CD1c-positive myeloid dendritic cell (primary cell): ENCODE data around the gene HOXB5.

Source experiments
- DNase-seq: peaks from one replicate; pipeline ENCODE4 v3.0.0-alpha.2; 2016; ENCODE audit errors: extremely low spot score

Gene HOXB5

DNA sequence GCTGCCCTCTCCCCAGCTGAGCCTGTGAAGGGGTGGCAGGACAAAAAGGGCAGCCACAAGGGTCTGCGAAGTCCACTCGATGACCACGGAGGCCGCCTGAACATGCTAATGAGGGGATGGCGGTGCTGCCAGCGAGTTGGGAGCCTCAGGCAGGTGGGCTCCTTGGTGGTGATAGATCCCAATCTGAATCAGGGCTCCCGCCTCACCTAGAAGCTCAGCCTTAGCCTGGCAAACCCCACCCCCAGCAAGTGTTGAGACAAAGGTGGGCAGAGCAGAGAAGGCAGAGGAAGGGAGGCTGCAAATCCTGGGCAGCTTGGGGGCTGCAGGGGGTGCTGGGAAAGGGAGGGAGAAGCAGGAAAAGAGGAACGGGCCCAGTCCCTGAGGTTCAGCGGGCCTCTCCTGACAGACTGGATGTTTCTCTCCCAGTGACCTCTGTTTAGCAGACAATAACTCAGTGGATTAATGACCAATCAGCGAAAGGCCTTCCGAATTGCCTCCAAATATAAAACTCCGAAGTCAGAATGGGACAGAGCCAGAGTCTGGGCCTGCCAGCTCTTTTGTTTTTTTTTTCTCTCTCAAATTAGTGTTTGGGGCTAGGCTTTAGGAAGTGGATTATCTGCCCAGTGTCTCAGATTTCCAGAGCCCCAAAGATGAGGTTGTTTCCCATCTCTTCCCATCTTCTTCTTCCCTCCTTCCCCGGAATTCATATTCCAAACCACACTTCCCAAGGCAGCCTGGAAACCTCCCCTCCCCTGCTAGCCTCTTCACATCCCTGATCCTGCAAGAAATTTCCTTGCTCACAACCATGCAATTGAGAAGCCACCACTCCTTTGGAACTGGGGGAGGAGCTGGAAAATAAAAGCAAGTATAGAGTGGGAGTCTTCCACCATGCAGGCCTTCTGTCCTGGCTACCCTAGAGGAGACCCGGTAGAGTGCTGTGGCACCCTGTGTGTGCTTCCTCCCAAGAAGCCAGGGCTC, 33.5 kb downstream of the HOXB5 start:
- DNase-seq: no peak

DNA sequence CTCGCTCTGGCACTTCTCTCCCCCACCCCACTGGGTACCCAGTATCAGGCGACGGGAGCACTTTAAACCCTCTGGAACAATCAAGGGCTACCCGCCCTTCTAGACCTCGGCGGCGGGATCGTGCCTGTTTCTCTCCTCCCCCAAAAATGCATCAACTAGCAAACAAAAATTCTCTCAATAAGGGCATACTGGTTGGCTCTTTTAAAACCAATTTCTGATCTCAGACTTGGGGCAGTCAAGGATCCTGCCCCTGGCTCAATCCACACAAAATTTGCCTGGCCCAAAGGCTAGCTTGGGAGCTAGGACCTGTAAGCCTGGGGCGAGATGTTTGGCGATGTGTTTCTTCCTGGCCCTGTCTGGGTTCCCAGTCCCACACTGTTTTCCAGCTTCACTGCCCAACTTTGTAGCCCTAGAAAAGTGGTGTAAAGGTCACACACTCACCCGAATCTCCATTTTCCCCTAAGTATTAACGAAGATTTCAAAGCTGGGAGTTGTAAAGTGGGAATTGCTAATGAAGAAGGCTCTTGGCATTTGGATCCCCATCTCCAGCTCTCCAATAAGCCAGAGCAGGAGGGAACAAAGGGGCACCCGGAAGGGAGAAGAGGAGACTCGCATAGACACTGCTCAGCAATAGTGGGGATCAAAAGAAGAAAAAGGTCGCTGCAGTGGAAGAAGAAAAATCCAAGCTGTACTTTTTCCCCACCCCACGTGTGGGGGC, 34.3 kb downstream of the HOXB5 start:
- DNase-seq: no peak

DNA sequence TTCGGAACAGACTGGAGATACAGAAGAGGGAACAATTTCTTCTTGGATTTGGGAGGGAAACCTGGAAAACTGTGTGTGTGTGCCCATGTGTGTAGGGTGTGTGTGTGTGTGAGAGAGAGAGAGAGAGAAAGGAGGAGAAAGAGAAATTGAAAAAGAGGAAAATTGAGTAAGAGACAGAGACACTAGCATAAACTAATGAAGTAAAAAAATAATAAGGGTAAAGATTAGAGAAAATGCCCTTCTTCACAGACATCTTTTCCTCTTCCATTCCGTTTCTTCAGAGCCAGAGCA, 34.8 kb downstream of the HOXB5 start:
- no peak for DNase-seq

DNA sequence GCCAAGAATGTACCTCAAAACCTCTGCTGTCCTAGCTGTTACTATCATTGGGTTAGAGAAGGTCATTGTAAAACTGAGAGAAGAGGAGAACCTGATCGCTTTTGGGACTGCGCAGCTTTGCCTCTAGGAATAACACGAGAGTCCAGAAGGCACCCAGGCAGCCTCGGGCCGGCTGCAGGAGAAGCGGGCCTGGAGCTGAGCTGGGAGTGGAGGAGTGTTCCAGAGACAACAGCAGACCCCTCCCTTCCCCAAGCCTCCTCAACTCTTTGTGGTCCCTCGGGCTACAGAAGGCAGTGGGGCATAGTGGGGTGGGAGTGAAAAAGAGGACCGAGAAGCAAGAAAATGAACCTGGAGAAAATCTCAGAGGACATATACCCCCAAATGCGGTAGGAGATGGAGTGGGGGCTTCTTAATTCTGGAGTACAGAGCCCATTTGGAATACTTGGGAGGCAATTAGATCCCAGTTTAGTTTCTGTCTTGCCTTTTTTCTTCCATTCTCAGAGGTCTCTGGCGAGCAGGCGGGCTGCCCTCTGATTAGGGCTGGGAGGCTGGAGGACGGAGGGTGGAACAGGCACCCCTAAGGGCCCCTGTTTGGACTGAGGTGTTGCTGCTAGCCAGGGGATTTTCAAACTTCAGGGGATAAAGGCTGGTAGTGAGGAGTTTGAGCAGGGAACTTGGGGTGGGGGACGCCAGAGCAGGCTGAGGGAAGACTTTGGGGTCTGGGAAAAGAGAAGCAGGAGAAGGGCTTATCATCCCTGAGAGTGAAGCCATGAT, 35.3 kb downstream of the HOXB5 start:
- no peak for DNase-seq

DNA sequence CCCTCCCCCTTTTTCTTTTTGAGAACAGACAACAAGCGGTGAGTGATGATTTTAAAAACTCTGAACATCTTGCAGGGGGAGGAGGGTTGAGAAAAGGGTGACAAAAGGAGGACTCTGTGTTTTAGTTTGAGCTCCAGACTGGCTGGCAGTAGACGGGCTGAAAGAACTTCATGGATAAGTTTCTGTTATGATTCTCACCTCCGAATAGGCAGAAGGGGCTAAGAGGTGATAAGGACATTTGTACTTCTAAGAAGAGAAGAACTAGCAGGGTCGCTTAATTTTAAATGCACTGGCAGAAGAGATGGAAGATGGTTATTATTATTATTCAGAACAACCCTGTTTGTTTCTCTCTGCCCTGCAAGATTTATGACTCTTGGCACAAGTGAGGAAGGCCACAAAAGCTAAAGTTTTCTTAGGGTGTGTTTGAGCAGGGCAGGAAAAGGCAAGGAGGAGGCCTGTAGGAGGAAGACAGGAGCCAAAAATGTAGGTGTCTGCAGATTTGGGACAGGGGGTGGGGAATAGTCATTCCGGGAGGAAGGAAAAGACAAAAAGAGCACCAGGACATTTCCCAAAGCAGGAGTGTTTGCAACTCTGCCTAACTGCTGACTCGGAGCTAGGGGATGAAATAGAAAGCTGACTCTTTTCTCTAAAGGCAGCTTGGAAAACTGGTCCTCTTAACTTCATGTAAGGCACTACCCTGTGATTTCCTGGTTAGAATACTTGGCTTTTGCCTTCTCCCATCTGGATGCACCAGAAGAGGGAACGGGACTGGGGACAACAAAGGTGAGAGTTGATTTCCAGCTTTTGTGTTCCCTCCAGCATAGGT, 36.8 kb downstream of the HOXB5 start:
- DNase-seq: no peak

DNA sequence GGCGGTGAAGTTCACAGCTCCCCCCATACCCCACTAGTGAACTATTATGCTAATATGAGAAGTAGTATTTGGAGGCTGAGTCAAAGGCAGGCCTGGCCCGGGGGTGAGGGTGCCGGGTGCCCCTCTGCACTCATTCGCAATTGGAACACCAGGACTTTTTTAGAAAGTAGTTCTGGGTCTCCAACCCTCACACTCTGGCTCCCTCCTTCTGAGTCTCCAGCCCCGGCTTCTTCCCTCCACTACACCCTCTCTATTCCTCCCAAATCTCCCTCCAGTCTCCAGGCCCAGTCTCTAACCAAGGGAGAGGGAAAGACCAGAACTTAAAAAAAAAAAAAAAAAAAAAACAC, 37.4 kb downstream of the HOXB5 start:
- no peak for DNase-seq

DNA sequence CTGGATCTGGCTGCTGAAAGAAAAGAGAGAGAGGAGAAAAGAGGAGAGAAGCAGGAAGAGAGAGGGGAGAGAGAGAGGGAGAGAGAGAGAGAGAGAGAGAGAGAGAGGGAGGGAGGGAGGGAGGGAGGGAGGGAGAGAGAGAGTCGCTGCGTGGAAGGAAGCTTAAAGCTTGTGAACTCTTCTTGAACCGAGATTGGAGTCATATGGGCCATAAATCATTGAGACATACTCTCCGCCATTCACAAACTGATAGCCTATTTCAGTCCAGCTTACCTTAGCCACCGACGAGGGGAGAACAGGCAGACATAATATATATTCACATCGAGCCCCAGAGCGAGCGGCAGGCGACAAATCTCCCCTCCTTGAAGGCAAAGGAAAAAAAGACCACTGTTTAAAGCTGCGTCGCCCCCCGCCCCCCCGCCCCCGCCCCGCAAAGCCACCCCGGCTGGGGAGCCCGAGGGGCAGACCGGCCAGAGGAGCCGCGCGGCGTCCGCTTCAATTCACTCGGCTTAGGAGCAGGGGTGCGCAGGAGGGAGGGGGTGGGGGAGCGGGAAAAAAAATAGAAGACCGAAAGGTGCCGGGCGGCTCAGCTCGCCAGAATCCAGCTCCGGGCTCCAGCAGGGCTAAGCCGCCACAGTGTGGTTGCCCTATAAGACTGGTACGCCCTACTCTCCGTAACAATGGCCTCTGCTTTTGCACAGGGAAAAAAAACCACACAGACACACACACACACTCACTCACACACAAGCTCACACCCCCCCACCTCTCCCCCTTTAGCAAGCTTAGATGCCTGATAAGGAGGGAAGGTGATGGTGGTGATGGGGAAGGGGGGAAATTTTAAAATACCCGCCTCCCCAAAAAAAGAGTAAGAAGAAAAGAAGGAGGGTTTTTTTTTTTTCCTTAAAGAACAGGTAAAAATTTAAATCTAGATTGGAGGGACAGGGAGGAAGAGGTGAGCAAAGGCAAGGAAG, 38.0 kb downstream of the HOXB5 start:
- DNase-seq: no peak

DNA sequence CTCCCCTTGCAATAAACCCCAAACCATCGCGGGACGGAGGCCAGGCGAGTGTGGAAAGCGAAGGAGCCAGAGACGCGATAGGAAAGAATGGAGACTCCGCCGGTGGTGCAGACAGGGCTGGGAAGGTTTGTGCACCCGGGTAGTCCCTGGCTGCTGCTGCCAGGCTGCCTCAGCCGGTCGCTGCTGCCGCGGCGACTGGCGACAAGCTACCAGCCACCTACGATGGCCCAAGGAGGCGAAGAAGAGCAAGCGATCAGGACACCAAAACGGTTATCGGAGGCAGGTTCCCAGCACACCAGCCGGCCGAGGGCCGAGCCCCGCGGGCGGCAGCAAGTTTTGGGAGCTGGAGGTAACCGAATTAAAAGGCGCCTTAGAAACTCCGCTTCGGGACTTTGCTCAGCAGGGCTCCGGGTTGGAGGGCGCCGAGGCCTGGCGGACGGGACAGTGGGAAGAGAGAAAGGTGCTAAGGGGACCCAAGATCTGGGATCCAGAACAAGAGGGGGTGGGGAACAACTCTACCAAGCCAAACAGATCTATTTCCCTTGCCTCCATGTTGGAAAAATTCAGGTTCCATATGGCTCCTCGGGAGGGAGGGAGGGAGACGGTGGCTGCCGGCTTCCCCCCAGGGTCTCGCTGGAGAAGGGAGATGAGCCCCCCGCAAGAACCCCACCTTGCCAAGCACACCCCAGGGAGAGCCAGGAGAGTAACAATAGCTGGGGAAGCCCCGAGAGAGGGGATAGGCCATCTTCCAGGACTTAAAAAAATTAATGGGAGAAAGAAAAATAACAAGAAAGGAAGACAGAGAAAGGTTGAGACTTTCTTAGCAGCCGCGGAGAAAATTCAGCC, 38.9 kb downstream of the HOXB5 start:
- no peak for DNase-seq

DNA sequence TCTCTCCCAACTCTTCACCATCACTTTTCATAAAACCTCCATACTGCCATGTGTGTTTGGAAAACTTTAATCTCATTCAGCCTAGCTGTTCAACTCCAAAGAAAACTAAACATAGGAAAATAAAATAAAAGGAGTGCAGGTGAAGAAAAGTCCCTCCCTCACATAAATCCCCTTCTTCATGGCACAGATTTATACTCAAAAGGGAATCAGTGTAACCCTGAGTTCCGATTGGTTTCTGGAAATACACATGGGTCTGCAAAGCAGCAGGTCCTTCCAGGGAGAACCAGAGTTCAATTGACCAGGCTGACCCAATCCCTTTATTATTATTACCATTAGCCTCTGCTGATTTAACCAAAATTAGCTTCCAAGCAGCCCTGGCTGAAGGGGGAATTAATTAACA, 39.8 kb downstream of the HOXB5 start:
- DNase-seq: no peak

DNA sequence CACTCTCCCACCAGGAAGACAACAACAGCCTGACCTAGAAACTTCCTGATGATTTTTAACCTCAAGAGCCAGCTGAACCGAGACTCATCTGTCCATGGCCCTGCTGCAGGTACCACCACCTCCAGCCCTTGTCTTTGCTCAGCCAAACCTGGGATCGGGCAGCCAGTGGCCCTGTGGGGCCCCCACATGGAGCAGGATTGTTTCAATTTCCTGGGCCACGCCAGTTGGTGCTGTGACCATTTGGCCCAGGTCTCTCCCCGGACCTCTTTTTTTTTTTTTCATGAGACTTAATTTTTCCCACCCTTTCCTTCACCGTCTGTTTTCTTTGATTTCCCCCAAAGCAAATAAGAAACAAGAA, 40.4 kb downstream of the HOXB5 start:
- no peak for DNase-seq

DNA sequence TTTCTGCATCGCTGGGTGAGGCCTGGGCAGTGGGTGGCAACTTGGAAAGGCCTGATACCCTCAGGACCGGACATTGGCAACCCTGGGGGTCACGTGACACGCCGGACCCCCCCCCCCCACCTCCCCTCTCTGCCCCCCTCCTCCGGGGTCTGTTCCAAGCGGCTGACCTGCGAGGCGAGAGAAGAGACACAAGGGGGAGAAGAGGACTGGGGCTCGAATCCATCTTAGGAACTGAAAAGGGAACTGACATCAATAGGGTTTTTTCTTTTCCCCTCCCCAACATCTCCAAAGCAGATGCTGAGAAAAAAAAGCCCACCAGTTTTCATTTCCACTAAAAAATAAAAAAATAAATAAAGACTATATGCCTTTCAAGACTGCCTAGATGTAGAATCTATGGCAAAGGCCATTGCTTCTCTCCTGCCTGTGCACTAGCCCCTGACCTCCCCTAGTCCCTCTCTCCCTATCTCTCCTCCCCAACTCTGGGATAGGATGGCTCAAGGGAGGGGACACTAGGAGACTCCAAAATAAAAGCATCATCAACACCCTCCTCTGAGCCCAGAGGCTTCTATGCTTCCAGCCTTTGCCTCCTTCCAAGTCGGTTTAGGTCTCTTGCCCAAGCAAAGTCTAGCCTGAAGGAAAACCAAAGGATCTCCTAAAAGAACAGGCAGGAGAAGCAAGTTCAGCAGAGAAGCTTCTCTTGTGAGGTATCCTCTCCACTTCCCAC, 41.0 kb downstream of the HOXB5 start:
- no peak for DNase-seq

DNA sequence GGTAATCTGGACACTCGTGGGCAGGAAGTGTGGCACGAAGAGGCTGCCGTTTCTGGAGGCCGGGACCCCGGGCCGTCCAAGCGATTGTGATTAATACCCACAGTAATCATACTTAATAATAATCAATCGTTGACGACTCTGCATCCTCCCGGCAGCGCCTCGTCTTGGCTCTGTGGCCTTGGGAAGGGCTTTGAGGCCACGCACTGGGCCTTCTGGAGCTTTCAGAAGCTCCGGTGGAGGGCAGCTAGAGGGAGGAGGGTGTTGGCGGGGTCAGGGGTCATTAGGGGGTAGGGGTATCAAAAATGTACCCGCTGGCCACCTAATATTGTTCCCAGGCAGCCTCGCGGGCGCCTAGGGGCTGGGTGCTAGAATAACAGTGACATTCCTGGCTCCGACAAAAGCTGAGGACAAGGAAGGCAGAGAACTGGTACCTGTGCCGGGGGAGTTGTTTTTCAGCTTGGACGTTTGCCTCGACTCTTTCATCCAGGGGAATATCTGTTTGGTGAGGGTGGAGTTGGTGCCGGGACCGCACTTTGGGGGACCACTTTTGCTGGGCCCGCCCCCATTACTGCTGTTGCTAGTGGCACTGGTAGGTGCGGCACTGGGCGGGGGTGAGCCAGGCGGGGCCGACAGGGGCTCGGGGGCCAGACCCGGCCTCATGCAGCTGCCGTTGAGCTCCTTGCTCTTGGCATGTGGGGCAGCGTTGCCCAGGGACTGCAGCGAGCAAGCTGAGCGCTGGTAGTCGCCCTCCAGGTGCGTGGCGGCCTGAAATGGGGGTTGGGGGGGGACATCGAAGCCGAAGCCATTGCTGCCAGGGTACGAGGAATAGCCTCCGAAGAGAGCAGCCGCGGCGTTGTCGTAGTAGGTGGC, 41.7 kb downstream of the HOXB5 start:
- DNase-seq: no peak

DNA sequence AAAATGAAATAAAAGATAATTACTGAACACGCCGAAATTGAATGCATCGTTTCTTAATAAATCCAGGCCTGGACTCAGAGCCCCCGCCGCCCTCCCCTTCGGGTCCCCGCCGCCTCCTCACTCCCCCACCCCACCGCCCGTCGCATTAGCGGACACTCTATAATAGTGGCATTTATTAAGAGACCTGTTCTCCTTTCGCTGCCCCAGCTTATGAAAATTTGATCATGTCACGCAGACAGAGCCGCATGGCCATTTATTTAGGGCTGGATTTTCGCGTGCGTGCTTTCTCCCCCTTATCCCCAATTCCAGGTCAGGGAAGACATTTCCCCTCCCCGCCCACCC, 42.4 kb downstream of the HOXB5 start:
- no peak for DNase-seq

DNA sequence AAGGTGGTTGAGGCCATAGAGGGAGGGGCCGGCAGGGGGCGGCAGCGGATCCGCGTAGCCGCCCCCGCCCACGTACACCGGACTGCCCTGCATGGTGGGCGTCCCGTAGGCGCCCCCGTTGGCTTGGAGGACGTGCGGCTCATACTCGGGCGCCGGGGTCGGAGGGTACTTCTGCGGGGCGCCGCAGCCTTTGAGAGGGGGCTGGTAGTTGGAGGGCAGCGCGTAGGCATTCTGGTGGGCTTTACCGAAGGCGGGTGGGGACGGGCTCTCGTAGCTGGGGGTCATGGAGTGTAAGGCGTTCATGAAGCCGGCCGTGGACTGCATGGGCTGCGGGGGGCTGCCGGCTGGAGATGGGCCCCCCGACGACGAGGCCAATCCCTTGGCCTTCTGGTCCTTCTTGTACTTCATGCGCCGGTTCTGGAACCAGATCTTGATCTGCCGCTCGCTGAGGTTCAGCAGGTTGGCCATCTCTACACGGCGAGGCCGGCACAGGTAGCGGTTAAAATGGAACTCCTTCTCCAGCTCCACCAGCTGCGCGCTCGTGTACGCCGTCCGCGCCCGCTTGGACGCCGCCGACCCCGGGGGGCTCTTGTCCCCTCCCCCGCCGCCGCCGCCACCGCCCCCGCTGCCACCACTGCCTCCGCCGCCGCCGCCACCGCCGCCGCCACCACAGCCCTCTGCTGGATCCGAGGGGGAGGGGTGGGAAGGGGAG, 42.9 kb downstream of the HOXB5 start:
- DNase-seq: no peak

DNA sequence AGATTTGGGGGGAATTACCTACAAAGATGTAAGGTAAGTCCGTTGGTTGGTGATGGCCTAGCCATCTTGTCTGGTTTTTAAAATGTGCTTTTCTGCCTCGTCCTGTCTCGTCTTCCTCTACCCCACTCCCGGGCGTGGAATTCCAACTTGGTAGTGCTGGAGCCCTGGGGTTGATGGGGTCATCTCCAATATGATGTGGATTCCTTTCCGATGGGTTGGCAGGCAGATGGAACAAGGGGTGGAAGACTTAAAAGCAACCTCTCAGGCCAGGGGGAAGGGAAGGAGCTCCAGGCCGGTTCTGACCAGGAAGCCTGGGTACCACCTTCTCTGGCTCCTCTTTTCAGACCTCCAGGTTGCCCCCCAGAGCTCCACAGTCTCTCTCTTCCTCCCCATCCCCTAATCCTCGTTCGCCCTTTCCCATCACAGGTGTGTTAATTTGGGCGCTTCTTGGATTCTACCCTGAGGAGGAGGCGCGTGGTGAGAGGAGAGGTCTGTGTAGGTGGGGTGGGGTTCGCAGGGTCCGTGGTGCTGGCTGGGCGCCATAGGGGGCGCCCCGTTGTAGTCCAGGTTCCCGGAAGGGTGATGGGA, 43.6 kb downstream of the HOXB5 start:
- no peak for DNase-seq

DNA sequence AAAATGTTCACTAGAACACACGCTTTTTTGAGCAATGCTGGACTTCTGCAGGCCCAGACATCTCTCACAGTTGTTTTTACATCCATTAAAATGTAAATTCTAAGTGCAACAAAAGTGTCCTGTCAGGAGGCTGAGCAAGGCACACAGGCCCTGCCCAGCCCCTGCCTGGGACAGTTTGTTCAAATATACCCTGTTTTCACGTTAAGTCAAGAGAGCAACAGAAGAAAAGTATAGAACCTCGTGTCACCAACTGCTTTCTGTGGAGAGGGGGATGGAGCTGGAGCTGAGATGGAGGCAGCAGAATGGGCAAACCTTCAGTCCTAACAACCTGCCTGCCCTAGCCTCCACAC, 44.3 kb downstream of the HOXB5 start:
- no peak for DNase-seq
